GM21390 (cell line): ENCODE measurements around the gene KCTD17.

Experiments used
- ATAC-seq: cut with Tn5 transposase; IDR thresholded peaks from one replicate; pipeline ENCODE4 v1.9.1; 2021; ENCODE audit not compliant: unreplicated experiment

KCTD17 gene

GRCh38 chr22:37077802-37078448 lies 26.4 kb downstream of the KCTD17 start:
- no peak for ATAC-seq

- no peak for ATAC-seq
These were observed 27.6 kb downstream of the KCTD17 start for GRCh38 chr22:37079158-37079557.

- ATAC-seq: no peak
These were observed 28.2 kb downstream of the KCTD17 start for GRCh38 chr22:37079668-37080171.

GRCh38 chr22:37080438-37080837 lies 28.9 kb downstream of the KCTD17 start:
- ATAC-seq: no peak

GRCh38 chr22:37080838-37081237 lies 29.3 kb downstream of the KCTD17 start:
- ATAC-seq: no peak

GRCh38 chr22:37082251-37082873 lies 30.8 kb downstream of the KCTD17 start:
- ATAC-seq: no peak

GRCh38 chr22:37083914-37084313 lies 32.4 kb downstream of the KCTD17 start:
- no peak for ATAC-seq

- ATAC-seq: no peak
These were observed 32.8 kb downstream of the KCTD17 start for GRCh38 chr22:37084385-37084784.

- no peak for ATAC-seq
These were observed 34.6 kb downstream of the KCTD17 start for GRCh38 chr22:37086184-37086583.

GRCh38 chr22:37088108-37088605 lies 36.6 kb downstream of the KCTD17 start:
- ATAC-seq: no peak

GRCh38 chr22:37088750-37089408 lies 37.3 kb downstream of the KCTD17 start:
- ATAC-seq: no peak

- no peak for ATAC-seq
These were observed 37.9 kb downstream of the KCTD17 start for GRCh38 chr22:37089434-37089833.

- ATAC-seq: no peak
These were observed 39.6 kb downstream of the KCTD17 start for GRCh38 chr22:37090920-37091695.

- ATAC-seq: no peak
These were observed 40.5 kb downstream of the KCTD17 start for GRCh38 chr22:37091994-37092393.

- ATAC-seq: no peak
These were observed 41.5 kb downstream of the KCTD17 start for GRCh38 chr22:37092997-37093396.

GRCh38 chr22:37094239-37094638 lies 42.7 kb downstream of the KCTD17 start:
- ATAC-seq: no peak

- no peak for ATAC-seq
These were observed 43.6 kb downstream of the KCTD17 start for GRCh38 chr22:37095113-37095512.

GRCh38 chr22:37097346-37097745 lies 45.8 kb downstream of the KCTD17 start:
- ATAC-seq: no peak

GRCh38 chr22:37098976-37099591 lies 47.5 kb downstream of the KCTD17 start:
- ATAC-seq: no peak

- no peak for ATAC-seq
These were observed 49.1 kb downstream of the KCTD17 start for GRCh38 chr22:37100589-37101127.
